Measurements from ENCODE around the gene SH3TC1. TPM values are rescaled to one million over a fixed set of nuclear protein-coding genes. Genes with fewer than 3 reads are reported as not detected.

SH3TC1 gene
- total RNA-seq, 1 donor from 2014 or later, result 32.1 TPM

DNA sequence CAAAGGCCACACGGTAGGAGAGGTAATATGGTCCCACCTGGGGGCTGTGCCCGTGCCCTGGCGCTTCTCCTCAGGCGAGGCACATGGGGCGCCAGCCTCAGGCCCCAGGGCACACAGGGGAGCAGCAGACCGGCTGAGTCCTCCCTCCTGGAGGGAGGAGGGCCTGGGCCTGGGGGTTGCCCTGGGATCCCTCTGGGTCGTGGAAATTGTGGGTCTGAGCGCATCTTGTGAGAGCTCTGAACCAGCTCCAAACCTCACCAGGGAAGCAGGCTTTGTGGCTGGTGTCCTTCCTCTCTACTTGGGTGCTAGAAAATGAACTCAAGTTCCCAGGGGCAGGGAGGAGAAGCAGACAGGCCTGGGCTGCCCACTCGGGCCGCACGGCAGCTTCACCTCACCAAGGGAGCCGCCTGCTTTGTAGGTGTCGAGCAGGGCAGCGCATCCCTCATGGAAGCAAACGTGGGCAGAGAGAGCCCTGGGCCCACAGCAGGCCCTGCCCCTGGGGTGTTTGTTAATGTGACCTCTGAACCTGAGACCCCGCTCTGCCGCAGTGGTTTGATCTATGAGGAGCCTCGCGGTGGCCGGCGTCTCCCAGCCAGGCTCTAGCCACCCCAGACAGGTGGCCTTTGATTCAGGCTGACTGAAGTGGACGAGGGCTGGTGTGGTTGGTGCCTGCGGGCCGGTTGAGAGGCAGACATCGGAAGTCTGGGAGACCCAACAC, 81.2 kb downstream of the SH3TC1 start:
- no peak for TF ChIP-seq CTCF (IDR thresholded peaks at IDR 0.05; ENCODE audit: insufficient read depth, low read length, severe bottlenecking)
- Histone ChIP-seq H3K27me3 (ENCODE audit: control insufficient read depth, insufficient read depth, low read length) (no peaks in the 10 kb centered on the region), H3K4me3 (ENCODE audit: low read depth, low read length) (no peak overlapping the region), H3K36me3 (ENCODE audit: control insufficient read depth, insufficient read depth, low read length) (no peaks in the 10 kb centered on the region)
- DNase-seq (ENCODE audit: low read depth) (no peak), FAIRE-seq (no peak)

DNA sequence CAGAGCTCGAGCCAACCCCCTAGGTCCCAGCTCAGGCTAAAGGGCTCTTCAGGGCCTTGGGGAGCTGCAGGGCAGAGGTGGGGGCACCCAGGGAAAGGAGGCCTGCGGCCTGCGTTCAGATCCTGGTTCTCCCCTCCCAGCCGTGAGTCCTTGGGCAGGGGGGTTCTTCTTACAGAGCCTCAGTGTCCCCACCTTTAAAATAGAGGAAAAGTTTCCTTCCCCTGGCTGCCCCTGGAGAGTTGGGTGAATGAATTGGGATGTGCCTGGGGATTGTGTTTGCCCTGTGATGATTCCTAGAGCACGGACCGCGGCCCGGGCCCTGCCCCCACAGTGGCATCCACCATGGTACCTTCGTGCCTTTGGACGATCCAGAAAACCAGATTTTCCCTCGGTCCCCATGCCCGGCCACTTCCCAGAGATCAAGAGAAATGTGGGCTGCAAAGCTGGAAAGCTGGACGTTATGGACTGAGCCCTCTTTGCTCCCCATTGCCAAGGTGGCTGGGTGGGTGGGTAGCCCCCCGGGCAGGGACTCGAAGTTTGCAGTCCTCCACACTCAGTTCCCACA, 81.9 kb downstream of the SH3TC1 start:
- H3K36me3 ChIP-seq (ENCODE audit: control insufficient read depth, insufficient read depth, low read length), result no peaks in the 10 kb centered on the region
- no peak for DNase-seq (ENCODE audit: low read depth)
- FAIRE-seq, result no peak
- no peak overlapping the region for H3K4me3 ChIP-seq (ENCODE audit: low read depth, low read length)
- no peaks in the 10 kb centered on the region for H3K27me3 ChIP-seq (ENCODE audit: control insufficient read depth, insufficient read depth, low read length)
- TF ChIP-seq CTCF (IDR thresholded peaks at IDR 0.05; ENCODE audit: insufficient read depth, low read length, severe bottlenecking), result no peak

- Histone ChIP-seq H3K36me3 (ENCODE audit: control insufficient read depth, insufficient read depth, low read length) (no peaks in the 10 kb centered on the region), H3K4me3 (ENCODE audit: low read depth, low read length) (no peak overlapping the region), H3K27me3 (ENCODE audit: control insufficient read depth, insufficient read depth, low read length) (no peaks in the 10 kb centered on the region)
- DNase-seq (ENCODE audit: low read depth), result no peak
- FAIRE-seq, result no peak
- TF ChIP-seq CTCF (IDR thresholded peaks at IDR 0.05; ENCODE audit: insufficient read depth, low read length, severe bottlenecking), result no peak
Measured at GRCh38 chr4:8281519-8282133, 82.5 kb downstream of the SH3TC1 start.

DNA sequence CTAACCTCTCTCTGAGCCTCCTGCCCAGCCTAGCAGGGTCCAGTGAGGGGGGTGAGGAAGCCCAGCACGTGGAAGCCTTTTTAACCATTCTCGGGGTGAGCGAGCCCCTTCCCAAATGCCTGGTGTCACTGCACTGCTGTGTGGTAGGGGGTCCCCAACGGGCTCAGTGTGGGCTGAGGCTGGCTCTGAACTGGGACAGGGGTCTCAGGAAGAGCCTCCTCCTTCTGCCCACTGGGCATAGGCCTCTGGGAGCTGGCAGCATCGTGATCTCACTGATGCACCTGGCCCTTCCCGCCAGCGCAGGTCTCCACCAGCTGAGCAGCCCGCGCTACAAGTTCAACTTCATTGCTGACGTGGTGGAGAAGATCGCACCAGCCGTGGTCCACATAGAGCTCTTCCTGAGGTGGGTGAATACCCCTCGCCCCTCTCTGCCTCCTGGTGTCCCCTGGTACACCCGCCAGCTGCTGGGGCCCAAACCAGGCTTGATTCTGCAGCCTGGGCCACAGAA, 83.1 kb downstream of the SH3TC1 start:
- no peak for TF ChIP-seq CTCF (IDR thresholded peaks at IDR 0.05; ENCODE audit: insufficient read depth, low read length, severe bottlenecking)
- Histone ChIP-seq H3K36me3 (ENCODE audit: control insufficient read depth, insufficient read depth, low read length) (no peaks in the 10 kb centered on the region), H3K4me3 (ENCODE audit: low read depth, low read length) (no peak overlapping the region), H3K27me3 (ENCODE audit: control insufficient read depth, insufficient read depth, low read length) (no peaks in the 10 kb centered on the region)
- DNase-seq (ENCODE audit: low read depth), result no peak
- FAIRE-seq, result no peak

- FAIRE-seq (no peak), DNase-seq (ENCODE audit: low read depth) (no peak)
- TF ChIP-seq CTCF (IDR thresholded peaks at IDR 0.05; ENCODE audit: insufficient read depth, low read length, severe bottlenecking), result no peak
- Histone ChIP-seq H3K27me3 (ENCODE audit: control insufficient read depth, insufficient read depth, low read length) (no peaks in the 10 kb centered on the region), H3K36me3 (ENCODE audit: control insufficient read depth, insufficient read depth, low read length) (no peaks in the 10 kb centered on the region), H3K4me3 (ENCODE audit: low read depth, low read length) (no peak overlapping the region)
Measured at GRCh38 chr4:8282742-8283141, 83.7 kb downstream of the SH3TC1 start.

Measured in bronchial epithelial cell (primary cell).